HepG2 (cell line): ENCODE data around the gene GPT2. TPM values are rescaled to one million over a fixed set of nuclear protein-coding genes. Genes with fewer than 3 reads are reported as not detected.

Experiments
- ESRRA ChIP-seq: sonication (generic); formaldehyde crosslinking; IDR thresholded peaks from 2 replicates; pipeline ENCODE4 v1.5.1; 2020; ENCODE audit warnings: mild to moderate bottlenecking, low read depth, missing genetic modification reagents
- FOXA1 ChIP-seq, 2 experiments: fragments of 450-650 bp in 1 of 2; sonication (generic) in 1 of 2; formaldehyde crosslinking in 1 of 2; IDR thresholded peaks; 2 replicates each; pipeline versions ENCODE4 v1.4.0 to v1.6.1; 2016 to 2020; ENCODE audit warnings: missing genetic modification reagents in 1 of 2
- IKZF1 ChIP-seq: fragments of 450-650 bp; IDR thresholded peaks from 2 replicates; pipeline ENCODE4 v1.7.1; 2016
- KAT8 ChIP-seq: IDR thresholded peaks from 2 replicates; pipeline ENCODE4 v1.6.1; 2016; ENCODE audit warnings: missing genetic modification reagents, missing compliant biosample characterization
- MAF1 ChIP-seq: sonication (generic); formaldehyde crosslinking; IDR thresholded peaks from 2 replicates; pipeline ENCODE4 v1.5.0; 2020; ENCODE audit warnings: missing genetic modification reagents, borderline replicate concordance
- MZF1 ChIP-seq: sonication (generic); formaldehyde crosslinking; IDR thresholded peaks from 2 replicates; pipeline ENCODE4 v1.8.1; 2023; ENCODE audit warnings: mild to moderate bottlenecking, missing genetic modification reagents, borderline replicate concordance
- RORA ChIP-seq: sonication (generic); formaldehyde crosslinking; IDR thresholded peaks from 2 replicates; pipeline ENCODE4 v1.5.0; 2020; ENCODE audit warnings: mild to moderate bottlenecking, missing genetic modification reagents, moderate library complexity
- SOX6 ChIP-seq, 2 experiments: fragments of 450-650 bp in 1 of 2; sonication (generic) in 1 of 2; formaldehyde crosslinking in 1 of 2; IDR thresholded peaks; 2 replicates each; pipeline versions ENCODE4 v1.4.0 to v1.6.1; 2017 to 2020; ENCODE audit warnings: antibody characterized with exemption in 1 of 2, mild to moderate bottlenecking in 1 of 2, missing genetic modification reagents in 1 of 2
- ZFP36 ChIP-seq: fragments of 150-350 bp; IDR thresholded peaks from 2 replicates; pipeline ENCODE4 v1.6.1; 2018; ENCODE audit warnings: borderline replicate concordance, low read length, low read depth; ENCODE audit not compliant: partially characterized antibody
- ZNF460 ChIP-seq: sonication (generic); formaldehyde crosslinking; IDR thresholded peaks from 2 replicates; pipeline ENCODE4 v1.5.1; 2020; ENCODE audit warnings: missing genetic modification reagents, mild to moderate bottlenecking, borderline replicate concordance
- ZNF552 ChIP-seq: sonication (generic); formaldehyde crosslinking; IDR thresholded peaks from 2 replicates; pipeline ENCODE4 v1.9.0; 2022; ENCODE audit warnings: missing genetic modification reagents, mild to moderate bottlenecking, borderline replicate concordance
- ZNF562 ChIP-seq: sonication (generic); formaldehyde crosslinking; IDR thresholded peaks from 2 replicates; pipeline ENCODE4 v1.8.0; 2022; ENCODE audit warnings: missing genetic modification reagents, borderline replicate concordance
- ZNF674 ChIP-seq: sonication (generic); formaldehyde crosslinking; IDR thresholded peaks from 2 replicates; pipeline ENCODE4 v1.5.0; 2020; ENCODE audit warnings: low read depth, mild to moderate bottlenecking, missing genetic modification reagents
- ZNF724P ChIP-seq: sonication (generic); formaldehyde crosslinking; IDR thresholded peaks from 2 replicates; pipeline ENCODE4 v1.8.0; 2022; ENCODE audit warnings: missing genetic modification reagents, borderline replicate concordance
- polyA plus RNA-seq, 8 experiments: library from polyadenylated mRNA; depleted of rRNA in 3 of 8; stranded (reverse) in 7 of 8; unstranded in 1 of 8; fragments of >200 nt; fragmentation: Illumina TruSeq in 4 of 8; extraction: Trizol in 4 of 8; gene quantifications; 2 replicates each; pipeline versions ENCODE4 v1.2.1 to v1.2.3, GENCODE V29; 2011 to 2016; ENCODE audit warnings: low read depth in 4 of 8, missing spikeins in 1 of 8, mixed read lengths in 1 of 8; ENCODE audit not compliant: insufficient read depth in 1 of 8
- total RNA-seq, 5 experiments: library from RNA; depleted of rRNA; stranded (reverse); fragments of >200 nt; fragmentation: Illumina TruSeq; extraction: Trizol; gene quantifications; 2 replicates each; pipeline ENCODE4 v1.2.3, GENCODE V29; 2016; ENCODE audit warnings: low read depth in 1 of 5
- TF ChIP-seq, protein P1 (sequence below): sonication (generic); formaldehyde crosslinking; IDR thresholded peaks from 2 replicates; pipeline ENCODE4 v1.4.0; 2020; ENCODE audit warnings: mild to moderate bottlenecking, low read depth, missing genetic modification reagents
- TF ChIP-seq, protein P2 (sequence below): sonication (generic); formaldehyde crosslinking; IDR thresholded peaks from 2 replicates; pipeline ENCODE4 v1.8.1; 2022; ENCODE audit warnings: low read depth, mild to moderate bottlenecking, missing genetic modification reagents
- TF ChIP-seq, protein P3 (sequence below): IDR thresholded peaks from 2 replicates; pipeline ENCODE4 v1.6.1; 2016; ENCODE audit warnings: low read depth, borderline replicate concordance
- TF ChIP-seq, protein P4 (sequence below): sonication (generic); formaldehyde crosslinking; IDR thresholded peaks from 2 replicates; pipeline ENCODE4 v1.4.0; 2020; ENCODE audit warnings: mild to moderate bottlenecking, missing genetic modification reagents, borderline replicate concordance

GPT2 gene
- total and polyA plus RNA-seq, 2 of the 13 experiments (the other 11 are each of a cell fraction or from before 2014, with no cell fraction given) = 138 to 267 TPM

DNA sequence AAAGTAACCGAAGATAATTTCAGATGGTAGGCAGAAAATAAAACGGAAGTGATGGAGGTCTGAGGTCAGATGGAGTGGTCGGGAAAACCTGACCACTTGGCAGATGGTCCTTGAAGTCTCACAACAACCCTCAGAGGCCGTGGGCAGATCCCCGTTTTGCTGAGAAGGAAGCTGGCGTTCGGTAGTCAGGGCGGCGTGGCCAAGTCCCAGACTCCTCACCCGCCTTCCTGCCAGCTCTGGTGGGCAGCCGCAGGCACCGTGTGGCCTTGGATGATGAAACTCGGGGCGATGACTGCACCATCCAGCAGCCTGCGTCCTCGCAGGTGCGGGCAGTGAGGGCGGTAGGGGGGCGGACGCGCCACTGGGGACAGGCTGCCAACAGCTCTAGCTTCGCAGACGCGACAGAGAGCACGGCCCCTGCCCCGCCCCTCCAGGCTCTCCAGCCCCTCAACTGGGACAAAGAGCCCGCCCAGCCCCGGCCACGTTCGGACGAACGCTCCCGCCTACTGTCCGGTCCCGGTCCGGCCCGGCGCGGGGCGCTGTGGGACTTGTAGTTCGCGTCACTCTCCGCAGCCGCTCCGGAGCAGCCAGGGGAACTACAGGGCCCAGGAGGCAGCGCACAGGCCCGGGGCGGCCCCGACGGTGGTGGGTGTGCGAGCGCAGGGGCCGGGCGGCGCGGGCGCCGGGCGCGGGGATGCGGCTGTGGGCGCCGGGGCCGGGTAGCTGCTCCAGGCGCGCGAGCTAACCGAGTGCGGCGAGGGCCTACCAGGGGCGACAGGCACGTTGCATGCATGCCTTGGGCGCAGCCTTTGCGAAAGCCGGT is at the start of gene GPT2 (continued):
- TF ChIP-seq, protein P1, sequence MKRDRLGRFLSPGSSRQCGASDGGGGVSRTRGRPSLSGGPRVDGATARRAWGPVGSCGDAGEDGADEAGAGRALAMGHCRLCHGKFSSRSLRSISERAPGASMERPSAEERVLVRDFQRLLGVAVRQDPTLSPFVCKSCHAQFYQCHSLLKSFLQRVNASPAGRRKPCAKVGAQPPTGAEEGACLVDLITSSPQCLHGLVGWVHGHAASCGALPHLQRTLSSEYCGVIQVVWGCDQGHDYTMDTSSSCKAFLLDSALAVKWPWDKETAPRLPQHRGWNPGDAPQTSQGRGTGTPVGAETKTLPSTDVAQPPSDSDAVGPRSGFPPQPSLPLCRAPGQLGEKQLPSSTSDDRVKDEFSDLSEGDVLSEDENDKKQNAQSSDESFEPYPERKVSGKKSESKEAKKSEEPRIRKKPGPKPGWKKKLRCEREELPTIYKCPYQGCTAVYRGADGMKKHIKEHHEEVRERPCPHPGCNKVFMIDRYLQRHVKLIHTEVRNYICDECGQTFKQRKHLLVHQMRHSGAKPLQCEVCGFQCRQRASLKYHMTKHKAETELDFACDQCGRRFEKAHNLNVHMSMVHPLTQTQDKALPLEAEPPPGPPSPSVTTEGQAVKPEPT (CRISPR knock-in tag) = peak; percentile 83
- TF ChIP-seq ZNF724P = peak; percentile 61; the same call in 1 of the 2 replicates
- TF ChIP-seq KAT8 (CRISPR knock-in tag) = peak; percentile 87; the same call in 1 of the 2 replicates
- peak; percentile 57 for TF ChIP-seq MAF1
- TF ChIP-seq, protein P2, sequence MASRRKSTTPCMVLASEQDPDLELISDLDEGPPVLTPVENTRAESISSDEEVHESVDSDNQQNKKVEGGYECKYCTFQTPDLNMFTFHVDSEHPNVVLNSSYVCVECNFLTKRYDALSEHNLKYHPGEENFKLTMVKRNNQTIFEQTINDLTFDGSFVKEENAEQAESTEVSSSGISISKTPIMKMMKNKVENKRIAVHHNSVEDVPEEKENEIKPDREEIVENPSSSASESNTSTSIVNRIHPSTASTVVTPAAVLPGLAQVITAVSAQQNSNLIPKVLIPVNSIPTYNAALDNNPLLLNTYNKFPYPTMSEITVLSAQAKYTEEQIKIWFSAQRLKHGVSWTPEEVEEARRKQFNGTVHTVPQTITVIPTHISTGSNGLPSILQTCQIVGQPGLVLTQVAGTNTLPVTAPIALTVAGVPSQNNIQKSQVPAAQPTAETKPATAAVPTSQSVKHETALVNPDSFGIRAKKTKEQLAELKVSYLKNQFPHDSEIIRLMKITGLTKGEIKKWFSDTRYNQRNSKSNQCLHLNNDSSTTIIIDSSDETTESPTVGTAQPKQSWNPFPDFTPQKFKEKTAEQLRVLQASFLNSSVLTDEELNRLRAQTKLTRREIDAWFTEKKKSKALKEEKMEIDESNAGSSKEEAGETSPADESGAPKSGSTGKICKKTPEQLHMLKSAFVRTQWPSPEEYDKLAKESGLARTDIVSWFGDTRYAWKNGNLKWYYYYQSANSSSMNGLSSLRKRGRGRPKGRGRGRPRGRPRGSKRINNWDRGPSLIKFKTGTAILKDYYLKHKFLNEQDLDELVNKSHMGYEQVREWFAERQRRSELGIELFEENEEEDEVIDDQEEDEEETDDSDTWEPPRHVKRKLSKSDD (CRISPR knock-in tag) = peak; percentile 65
- TF ChIP-seq ZNF562 (CRISPR knock-in tag) = no peak
- TF ChIP-seq, protein P3, sequence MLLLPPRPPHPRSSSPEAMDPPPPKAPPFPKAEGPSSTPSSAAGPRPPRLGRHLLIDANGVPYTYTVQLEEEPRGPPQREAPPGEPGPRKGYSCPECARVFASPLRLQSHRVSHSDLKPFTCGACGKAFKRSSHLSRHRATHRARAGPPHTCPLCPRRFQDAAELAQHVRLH (CRISPR knock-in tag) = peak; percentile 98
- peak; percentile 71 for TF ChIP-seq ZNF674 (CRISPR knock-in tag)
- TF ChIP-seq SOX6 (IDR thresholded peaks at IDR 0.05) = no peak
- TF ChIP-seq SOX6 (CRISPR knock-in tag; IDR thresholded peaks at IDR 0.05) = peak; percentile 90
- TF ChIP-seq, protein P4, sequence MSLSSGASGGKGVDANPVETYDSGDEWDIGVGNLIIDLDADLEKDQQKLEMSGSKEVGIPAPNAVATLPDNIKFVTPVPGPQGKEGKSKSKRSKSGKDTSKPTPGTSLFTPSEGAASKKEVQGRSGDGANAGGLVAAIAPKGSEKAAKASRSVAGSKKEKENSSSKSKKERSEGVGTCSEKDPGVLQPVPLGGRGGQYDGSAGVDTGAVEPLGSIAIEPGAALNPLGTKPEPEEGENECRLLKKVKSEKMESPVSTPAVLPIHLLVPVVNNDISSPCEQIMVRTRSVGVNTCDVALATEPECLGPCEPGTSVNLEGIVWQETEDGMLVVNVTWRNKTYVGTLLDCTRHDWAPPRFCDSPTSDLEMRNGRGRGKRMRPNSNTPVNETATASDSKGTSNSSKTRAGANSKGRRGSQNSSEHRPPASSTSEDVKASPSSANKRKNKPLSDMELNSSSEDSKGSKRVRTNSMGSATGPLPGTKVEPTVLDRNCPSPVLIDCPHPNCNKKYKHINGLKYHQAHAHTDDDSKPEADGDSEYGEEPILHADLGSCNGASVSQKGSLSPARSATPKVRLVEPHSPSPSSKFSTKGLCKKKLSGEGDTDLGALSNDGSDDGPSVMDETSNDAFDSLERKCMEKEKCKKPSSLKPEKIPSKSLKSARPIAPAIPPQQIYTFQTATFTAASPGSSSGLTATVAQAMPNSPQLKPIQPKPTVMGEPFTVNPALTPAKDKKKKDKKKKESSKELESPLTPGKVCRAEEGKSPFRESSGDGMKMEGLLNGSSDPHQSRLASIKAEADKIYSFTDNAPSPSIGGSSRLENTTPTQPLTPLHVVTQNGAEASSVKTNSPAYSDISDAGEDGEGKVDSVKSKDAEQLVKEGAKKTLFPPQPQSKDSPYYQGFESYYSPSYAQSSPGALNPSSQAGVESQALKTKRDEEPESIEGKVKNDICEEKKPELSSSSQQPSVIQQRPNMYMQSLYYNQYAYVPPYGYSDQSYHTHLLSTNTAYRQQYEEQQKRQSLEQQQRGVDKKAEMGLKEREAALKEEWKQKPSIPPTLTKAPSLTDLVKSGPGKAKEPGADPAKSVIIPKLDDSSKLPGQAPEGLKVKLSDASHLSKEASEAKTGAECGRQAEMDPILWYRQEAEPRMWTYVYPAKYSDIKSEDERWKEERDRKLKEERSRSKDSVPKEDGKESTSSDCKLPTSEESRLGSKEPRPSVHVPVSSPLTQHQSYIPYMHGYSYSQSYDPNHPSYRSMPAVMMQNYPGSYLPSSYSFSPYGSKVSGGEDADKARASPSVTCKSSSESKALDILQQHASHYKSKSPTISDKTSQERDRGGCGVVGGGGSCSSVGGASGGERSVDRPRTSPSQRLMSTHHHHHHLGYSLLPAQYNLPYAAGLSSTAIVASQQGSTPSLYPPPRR (CRISPR knock-in tag) = peak; percentile 89
- peak; percentile 67; the same call in 1 of the 2 replicates for TF ChIP-seq ESRRA (CRISPR knock-in tag)
- no peak for TF ChIP-seq IKZF1
- no peak for TF ChIP-seq FOXA1 (IDR thresholded peaks at IDR 0.05)
- TF ChIP-seq FOXA1 (CRISPR knock-in tag; IDR thresholded peaks at IDR 0.05) = peak; percentile 83
- no peak for TF ChIP-seq ZFP36
- TF ChIP-seq RORA (CRISPR knock-in tag) = no peak
- TF ChIP-seq MZF1 (CRISPR knock-in tag) = peak; percentile 90; the same call in 1 of the 2 replicates
- peak; percentile 52; the same call in 1 of the 2 replicates for TF ChIP-seq ZNF460 (CRISPR knock-in tag)
- TF ChIP-seq ZNF552 (CRISPR knock-in tag) = peak; percentile 96; the same call in 1 of the 2 replicates
